HG02840 (cell line): ENCODE measurements around the gene MMEL1.

Source experiments
- ATAC-seq: cut with Tn5 transposase; IDR thresholded peaks from one replicate; pipeline ENCODE4 v1.9.1; 2021; ENCODE audit warnings: mild to moderate bottlenecking, moderate library complexity, moderate number of reproducible peaks; ENCODE audit not compliant: unreplicated experiment, low FRiP score

Gene MMEL1

GRCh38 chr1:2593251-2593878, 39.5 kb downstream of the MMEL1 start:
- no peak for ATAC-seq

GRCh38 chr1:2592672-2593071, 40.1 kb downstream of the MMEL1 start:
- no peak for ATAC-seq

- ATAC-seq: no peak
These were observed 41.1 kb downstream of the MMEL1 start for GRCh38 chr1:2591581-2592261.

GRCh38 chr1:2591233-2591580, 41.6 kb downstream of the MMEL1 start:
- ATAC-seq: no peak

GRCh38 chr1:2590233-2591141, 42.3 kb downstream of the MMEL1 start:
- no peak for ATAC-seq

GRCh38 chr1:2589431-2590232, 43.2 kb downstream of the MMEL1 start:
- ATAC-seq: no peak

- no peak for ATAC-seq
These were observed 44.0 kb downstream of the MMEL1 start for GRCh38 chr1:2588661-2589430.

- no peak for ATAC-seq
These were observed 44.8 kb downstream of the MMEL1 start for GRCh38 chr1:2587860-2588571.

GRCh38 chr1:2587071-2587859, 45.6 kb downstream of the MMEL1 start:
- peak; percentile 1 for ATAC-seq

- ATAC-seq: peak; percentile 55
These were observed 46.4 kb downstream of the MMEL1 start, which contains the start of gene PRXL2B for GRCh38 chr1:2586154-2587070. Gene PRXL2B, plus strand, starts transcription at chr1:2586777. Its CDS starts 109 bp downstream, at chr1:2586886.

- peak; percentile 35 for ATAC-seq
These were observed 47.3 kb downstream of the MMEL1 start for GRCh38 chr1:2585318-2586092.

- no peak for ATAC-seq
These were observed 48.0 kb downstream of the MMEL1 start for GRCh38 chr1:2584686-2585317.

- no peak for ATAC-seq
These were observed 48.9 kb downstream of the MMEL1 start for GRCh38 chr1:2583871-2584351.

- no peak for ATAC-seq
These were observed 49.5 kb downstream of the MMEL1 start for GRCh38 chr1:2583331-2583791.

GRCh38 chr1:2582391-2582790, 50.4 kb downstream of the MMEL1 start:
- ATAC-seq: no peak

- no peak for ATAC-seq
These were observed 52.1 kb downstream of the MMEL1 start for GRCh38 chr1:2580691-2581090.
